ENCODE results near the gene TTYH3.

GRCh38 chr7:2663960-2664359 is 32.2 kb downstream of the TTYH3 start:
- TF ChIP-seq POLR2A (IDR thresholded peaks at IDR 0.05; ENCODE audit: low read length) (no peak), GATA1 (IDR thresholded peaks at IDR 0.05; ENCODE audit: low read depth, low read length) (no peak)

Measured in erythroblast (primary cell).